IMR-90 (cell line): ENCODE results near the gene GABBR2. TPM values are rescaled to one million over a fixed set of nuclear protein-coding genes. Genes with fewer than 3 reads are reported as not detected.

Experiments
- ATAC-seq: fragments of 200-7000 bp; cut with Tn5 transposase; 2 replicates; pipeline ENCODE4 v1.9.1; 2020; ENCODE audit warnings: low read depth, mild to moderate bottlenecking, moderate library complexity
- BruUV-seq: library from RNA; stranded (reverse); fragments of 400-500 nt; replicated peaks from 2 replicates; lab custom pipeline; 2021; lab: Mats Ljungman, UMichigan
- CTCF ChIA-PET: fragments of 300-600 bp; formaldehyde crosslinking; extraction: SDS; loops from one replicate; lab custom pipeline; 2021; ENCODE audit warnings: antibody characterized with exemption; lab: Yijun Ruan, JAX
- POLR2A ChIA-PET: fragments of 300-600 bp; sonication (Branson Sonifier 250); formaldehyde crosslinking; loops from one replicate; lab custom pipeline; 2022; ENCODE audit warnings: antibody characterized with exemption; ENCODE audit not compliant: unreplicated experiment; lab: Charles Lee
- DNase-seq: peaks from one replicate; pipeline ENCODE4 v3.0.0; 2013
- H2AFZ ChIP-seq: replicated peaks from 2 replicates; pipeline ENCODE3; 2013; ENCODE audit warnings: low read length, mild to moderate bottlenecking; ENCODE audit not compliant: poor library complexity
- H2AK5ac ChIP-seq: 2 replicates; pipeline ENCODE4 v1.6.1; 2013; ENCODE audit warnings: low read depth, low read length, inconsistent platforms
- H2AK9ac ChIP-seq: replicated peaks from 2 replicates; pipeline ENCODE3; 2013; ENCODE audit warnings: mild to moderate bottlenecking, low read depth, low read length, moderate library complexity; ENCODE audit not compliant: poor library complexity
- H2BK120ac ChIP-seq: 2 replicates; pipeline ENCODE4 v1.6.1; 2013; ENCODE audit warnings: low read depth, low read length, inconsistent platforms
- H2BK15ac ChIP-seq: 3 replicates; pipeline ENCODE4 v1.6.1; 2013; ENCODE audit warnings: low read depth, low read length, inconsistent platforms
- H2BK20ac ChIP-seq: 2 replicates; pipeline ENCODE4 v1.6.1; 2013; ENCODE audit warnings: low read depth, mild to moderate bottlenecking, inconsistent platforms, low read length, moderate library complexity
- H2BK5ac ChIP-seq: 2 replicates; pipeline ENCODE4 v1.6.1; 2013; ENCODE audit warnings: mild to moderate bottlenecking, low read depth, low read length, inconsistent platforms; ENCODE audit not compliant: poor library complexity, severe bottlenecking
- H3K14ac ChIP-seq: replicated peaks from 2 replicates; pipeline ENCODE4 v1.6.1; 2013; ENCODE audit warnings: low read depth, low read length, inconsistent platforms
- H3K18ac ChIP-seq: 2 replicates; pipeline ENCODE4 v1.6.1; 2013; ENCODE audit warnings: low read depth, low read length, control low read depth
- H3K23ac ChIP-seq: 2 replicates; pipeline ENCODE4 v1.6.1; 2013; ENCODE audit warnings: low read depth, low read length, inconsistent platforms
- H3K27ac ChIP-seq: 2 replicates; pipeline ENCODE4 v1.5.1; 2013; ENCODE audit warnings: mild to moderate bottlenecking, control low read depth, low read length; ENCODE audit not compliant: insufficient read depth
- H3K27me3 ChIP-seq: 2 replicates; pipeline ENCODE4 v1.6.1; 2013; ENCODE audit warnings: low read length; ENCODE audit not compliant: control insufficient read depth, insufficient read depth
- H3K36me3 ChIP-seq: 2 replicates; pipeline ENCODE4 v1.6.1; 2013; ENCODE audit warnings: low read length, mixed read lengths; ENCODE audit not compliant: control insufficient read depth, insufficient read depth
- H3K4ac ChIP-seq: 2 replicates; pipeline ENCODE4 v1.6.1; 2013; ENCODE audit warnings: low read depth, low read length, inconsistent platforms
- H3K4me1 ChIP-seq: 2 replicates; pipeline ENCODE4 v1.6.1; 2013; ENCODE audit warnings: low read length, mixed read lengths; ENCODE audit not compliant: control insufficient read depth, insufficient read depth
- H3K4me2 ChIP-seq: 2 replicates; pipeline ENCODE4 v1.6.1; 2013; ENCODE audit warnings: low read depth, mild to moderate bottlenecking, control low read depth, low read length, moderate library complexity
- H3K4me3 ChIP-seq: 2 replicates; pipeline ENCODE4 v1.5.1; 2013; ENCODE audit warnings: low read depth, mild to moderate bottlenecking, control low read depth, low read length, moderate library complexity; ENCODE audit not compliant: insufficient read depth
- H3K56ac ChIP-seq: 2 replicates; pipeline ENCODE4 v1.6.1; 2013; ENCODE audit warnings: low read length, inconsistent platforms; ENCODE audit not compliant: insufficient read depth; ENCODE audit errors: extremely low read depth
- H3K79me1 ChIP-seq, 2 experiments: 2 replicates each; pipeline ENCODE4 v1.6.1; 2013; ENCODE audit warnings: low read length in 2 of 2, inconsistent platforms in 1 of 2, low read depth in 1 of 2
- H3K9ac ChIP-seq: 2 replicates; pipeline ENCODE4 v1.6.1; 2013; ENCODE audit warnings: low read depth, low read length, control low read depth
- H3K9me1 ChIP-seq: 2 replicates; pipeline ENCODE4 v1.6.1; 2013; ENCODE audit warnings: low read length, inconsistent platforms; ENCODE audit not compliant: insufficient read depth
- H3K9me3 ChIP-seq: 2 replicates; pipeline ENCODE4 v1.6.1; 2013; ENCODE audit warnings: low read length; ENCODE audit not compliant: control insufficient read depth, insufficient read depth
- H4K20me1 ChIP-seq: 2 replicates; pipeline ENCODE4 v1.6.1; 2013; ENCODE audit warnings: low read length, inconsistent platforms; ENCODE audit not compliant: insufficient read depth
- H4K5ac ChIP-seq: 2 replicates; pipeline ENCODE4 v1.6.1; 2013; ENCODE audit warnings: mild to moderate bottlenecking, low read depth, low read length, control low read depth
- H4K8ac ChIP-seq, 2 experiments: 2 replicates each; pipeline ENCODE4 v1.6.1; 2013; ENCODE audit warnings: low read depth in 2 of 2, low read length in 2 of 2, control low read depth in 1 of 2, inconsistent platforms in 1 of 2
- H4K91ac ChIP-seq: 2 replicates; pipeline ENCODE4 v1.6.1; 2013; ENCODE audit warnings: low read depth, low read length, inconsistent platforms; ENCODE audit not compliant: insufficient read depth
- BHLHE40 ChIP-seq: fragments of 150-350 bp; IDR thresholded peaks from 2 replicates; pipeline ENCODE4 v1.6.1; 2016; ENCODE audit warnings: mild to moderate bottlenecking, low read depth, low read length
- CEBPB ChIP-seq: IDR thresholded peaks from 2 replicates; pipeline ENCODE4 v1.6.1; 2012; ENCODE audit warnings: low read depth, low read length, improper control_type of control experiment
- CHD1 ChIP-seq: IDR thresholded peaks from 2 replicates; pipeline ENCODE4 v1.6.1; 2012; ENCODE audit warnings: low read depth, low read length, improper control_type of control experiment
- FOS ChIP-seq: fragments of 150-350 bp; IDR thresholded peaks from 2 replicates; pipeline ENCODE4 v1.6.1; 2016; ENCODE audit warnings: low read depth, low read length
- MAFK ChIP-seq: IDR thresholded peaks from 2 replicates; pipeline ENCODE4 v1.6.1; 2012; ENCODE audit warnings: low read depth, low read length, improper control_type of control experiment
- MAZ ChIP-seq: IDR thresholded peaks from 2 replicates; pipeline ENCODE4 v1.6.1; 2012; ENCODE audit warnings: low read depth, mild to moderate bottlenecking, low read length, improper control_type of control experiment, moderate library complexity, borderline replicate concordance
- MXI1 ChIP-seq: IDR thresholded peaks from 2 replicates; pipeline ENCODE4 v1.6.1; 2012; ENCODE audit warnings: low read depth, mild to moderate bottlenecking, low read length, moderate library complexity, borderline replicate concordance
- RAD21 ChIP-seq: IDR thresholded peaks from 2 replicates; pipeline ENCODE4 v1.6.1; 2012; ENCODE audit warnings: low read length, improper control_type of control experiment
- RCOR1 ChIP-seq: IDR thresholded peaks from 2 replicates; pipeline ENCODE4 v1.6.1; 2012; ENCODE audit warnings: mild to moderate bottlenecking, low read length, improper control_type of control experiment; ENCODE audit not compliant: insufficient replicate concordance
- RFX5 ChIP-seq: IDR thresholded peaks from 2 replicates; pipeline ENCODE4 v1.8.0; 2012; ENCODE audit warnings: low read depth, mild to moderate bottlenecking, low read length, moderate library complexity
- SMC3 ChIP-seq: fragments of 150-350 bp; IDR thresholded peaks from 2 replicates; pipeline ENCODE4 v1.6.1; 2016; ENCODE audit warnings: low read depth, mild to moderate bottlenecking, antibody characterized with exemption, low read length, moderate library complexity
- USF2 ChIP-seq: fragments of 150-350 bp; IDR thresholded peaks from 2 replicates; pipeline ENCODE4 v1.6.1; 2017; ENCODE audit warnings: mild to moderate bottlenecking, antibody characterized with exemption, low read length, low read depth
- WGBS, 2 experiments: methylation state at CpG; one replicate each; pipeline versions ENCODE4 v1.1.5 to v1.1.7; 2013; ENCODE audit warnings: missing lambda C conversion rate in 2 of 2; ENCODE audit not compliant: insufficient read length in 1 of 2; ENCODE audit errors: extremely low coverage in 2 of 2; 5-methylcytosine and 5-hydroxymethylcytosine counted together
- dilution Hi-C: fragments of 300-500 bp; cut with HindIII; formaldehyde crosslinking; loops from one replicate; pipeline ENCODE4 v1.14.3; 2018; ENCODE audit warnings: low sequenced_read_pairs; ENCODE audit not compliant: unreplicated experiment
- in situ Hi-C: fragments of 300-500 bp; cut with MboI; formaldehyde crosslinking; loops from 3 replicates; pipeline ENCODE4 v1.14.3; 2019; ENCODE audit warnings: low sequenced_read_pairs, inconsistent platforms, mixed read lengths
- intact Hi-C: fragments of 100-400 bp; cut with micrococcal nuclease; formaldehyde crosslinking; loops from 2 replicates; pipeline ENCODE4 v1.10.0; 2022
- polyA plus RNA-seq, 3 experiments: library from polyadenylated mRNA; depleted of rRNA; stranded (reverse); fragments of >200 nt; gene quantifications; 2 replicates each; pipeline ENCODE4 v1.2.3, GENCODE V29; 2012; ENCODE audit warnings: low replicate concordance in 1 of 3
- total RNA-seq: library from RNA; depleted of rRNA; stranded (reverse); fragments of >200 nt; gene quantifications from 2 replicates; pipeline ENCODE4 v1.2.3, GENCODE V29; 2012
- TF ChIP-seq, protein P1 (sequence below): conservative IDR thresholded peaks from 2 replicates; pipeline ENCODE4 v1.5.1; 2012; ENCODE audit warnings: mild to moderate bottlenecking, low read depth, low read length, improper control_type of control experiment
- TF ChIP-seq, protein P2 (sequence below): fragments of 150-350 bp; IDR thresholded peaks from 2 replicates; pipeline ENCODE4 v1.6.1; 2016; ENCODE audit warnings: low read depth, mild to moderate bottlenecking, low read length, moderate library complexity, borderline replicate concordance

GABBR2 gene
- total and polyA plus RNA-seq, 2 of the 4 experiments (the other 2 are of a cell fraction): 14.2 to 20.3 TPM

GRCh38 chr9:98284754-98285153 is 424.0 kb downstream of the GABBR2 start:
- in situ Hi-C loops: no loop called here
- no peak overlapping the region for H2AK9ac ChIP-seq
- WGBS, 2 experiments: 80% methylated on average over 1 of the region's 3 CpGs; no CpG with 5 or more reads in 1 of the 2 experiments
- no peak overlapping the region for H3K4ac ChIP-seq
- no TSS peak for BruUV-seq
- no peak overlapping the region for H4K8ac ChIP-seq
- peaks cover 13% of the 10 kb centered on the region for H3K27me3 ChIP-seq
- no peak overlapping the region for H3K4me3 ChIP-seq
- H3K9ac ChIP-seq: no peak overlapping the region
- no peak overlapping the region for H2AFZ ChIP-seq
- no peak overlapping the region for H2BK15ac ChIP-seq
- no peak overlapping the region for H3K27ac ChIP-seq
- no peaks in the 10 kb centered on the region for H3K79me1 ChIP-seq
- H3K14ac ChIP-seq: no peak overlapping the region
- no peak overlapping the region for H2BK120ac ChIP-seq
- no peak overlapping the region for H2BK5ac ChIP-seq
- TF ChIP-seq RFX5 (no peak), BHLHE40 (no peak), FOS (no peak), MAFK (no peak), SMC3 (no peak), RAD21 (no peak), USF2 (no peak), CHD1 (no peak), MXI1 (no peak), MAZ (no peak), CEBPB (no peak), RCOR1 (no peak)
- TF ChIP-seq, protein P1, sequence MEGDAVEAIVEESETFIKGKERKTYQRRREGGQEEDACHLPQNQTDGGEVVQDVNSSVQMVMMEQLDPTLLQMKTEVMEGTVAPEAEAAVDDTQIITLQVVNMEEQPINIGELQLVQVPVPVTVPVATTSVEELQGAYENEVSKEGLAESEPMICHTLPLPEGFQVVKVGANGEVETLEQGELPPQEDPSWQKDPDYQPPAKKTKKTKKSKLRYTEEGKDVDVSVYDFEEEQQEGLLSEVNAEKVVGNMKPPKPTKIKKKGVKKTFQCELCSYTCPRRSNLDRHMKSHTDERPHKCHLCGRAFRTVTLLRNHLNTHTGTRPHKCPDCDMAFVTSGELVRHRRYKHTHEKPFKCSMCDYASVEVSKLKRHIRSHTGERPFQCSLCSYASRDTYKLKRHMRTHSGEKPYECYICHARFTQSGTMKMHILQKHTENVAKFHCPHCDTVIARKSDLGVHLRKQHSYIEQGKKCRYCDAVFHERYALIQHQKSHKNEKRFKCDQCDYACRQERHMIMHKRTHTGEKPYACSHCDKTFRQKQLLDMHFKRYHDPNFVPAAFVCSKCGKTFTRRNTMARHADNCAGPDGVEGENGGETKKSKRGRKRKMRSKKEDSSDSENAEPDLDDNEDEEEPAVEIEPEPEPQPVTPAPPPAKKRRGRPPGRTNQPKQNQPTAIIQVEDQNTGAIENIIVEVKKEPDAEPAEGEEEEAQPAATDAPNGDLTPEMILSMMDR: no peak
- TF ChIP-seq, protein P2, sequence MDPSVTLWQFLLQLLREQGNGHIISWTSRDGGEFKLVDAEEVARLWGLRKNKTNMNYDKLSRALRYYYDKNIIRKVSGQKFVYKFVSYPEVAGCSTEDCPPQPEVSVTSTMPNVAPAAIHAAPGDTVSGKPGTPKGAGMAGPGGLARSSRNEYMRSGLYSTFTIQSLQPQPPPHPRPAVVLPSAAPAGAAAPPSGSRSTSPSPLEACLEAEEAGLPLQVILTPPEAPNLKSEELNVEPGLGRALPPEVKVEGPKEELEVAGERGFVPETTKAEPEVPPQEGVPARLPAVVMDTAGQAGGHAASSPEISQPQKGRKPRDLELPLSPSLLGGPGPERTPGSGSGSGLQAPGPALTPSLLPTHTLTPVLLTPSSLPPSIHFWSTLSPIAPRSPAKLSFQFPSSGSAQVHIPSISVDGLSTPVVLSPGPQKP: no peak
- H3K23ac ChIP-seq: no peak overlapping the region
- DNase-seq (no peak), ATAC-seq (no peak)
- dilution Hi-C loops: no loop called here
- no peak overlapping the region for H4K5ac ChIP-seq
- H3K4me2 ChIP-seq: no peak overlapping the region
- H4K91ac ChIP-seq: no peak overlapping the region
- ChIA-PET POLR2A (no interaction called here), CTCF (interaction anchor here (0.6 kb wide), 1 partner anchor 26 kb away, joined by 4 read pairs; no protein-coding TSS in a partner anchor)
- no peak overlapping the region for H2AK5ac ChIP-seq
- H3K4me1 ChIP-seq: no peaks in the 10 kb centered on the region
- H3K56ac ChIP-seq: no peak overlapping the region
- H4K20me1 ChIP-seq: no peaks in the 10 kb centered on the region
- peaks cover 2% of the 10 kb centered on the region for H3K36me3 ChIP-seq
- H3K9me1 ChIP-seq: 0 out of 2 replicates have a peak, but pooled peaks cover 2% of the 10 kb centered on the region
- H3K18ac ChIP-seq: no peak overlapping the region
- H3K9me3 ChIP-seq: no peaks in the 10 kb centered on the region
- intact Hi-C loops: no loop called here
- H2BK20ac ChIP-seq: no peak overlapping the region
